ENCODE data around the gene CDKN2C.

DNA sequence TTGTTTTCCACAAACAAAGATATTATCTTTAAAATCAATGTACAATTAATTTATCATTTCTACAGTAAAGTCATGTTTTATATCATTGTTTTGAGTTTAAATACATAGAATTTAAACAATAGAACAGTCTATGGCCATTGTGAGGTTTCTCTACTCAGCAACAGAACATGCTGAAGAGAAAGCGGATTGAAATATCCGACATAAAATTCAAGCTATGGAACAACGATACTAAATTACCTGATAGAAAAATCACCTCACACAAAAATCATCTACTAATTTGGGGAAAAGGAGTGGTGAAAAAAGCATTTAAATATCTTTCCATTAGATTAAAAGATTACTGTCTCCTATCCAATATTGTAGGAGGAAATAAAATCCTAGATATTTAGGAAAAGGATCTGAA lies 12.6 kb downstream of the CDKN2C start:
- no peak for TF ChIP-seq ZNF121 (tag by site-specific recombination; IDR thresholded peaks at IDR 0.05)
- TF ChIP-seq REST (tag by site-specific recombination; IDR thresholded peaks at IDR 0.05), result no peak

All from HEK293 (cell line).